Heart left ventricle (tissue), 16 donors: ENCODE data around the gene ALG8. TPM values are rescaled to one million over a fixed set of nuclear protein-coding genes. Genes with fewer than 3 reads are reported as not detected.

ENCODE experiments used
- ATAC-seq, 4 donors: fragments of 200-7000 bp; cut with Tn5 transposase; one replicate each; pipeline ENCODE4 v1.9.1; 2020 to 2022; ENCODE audit warnings: moderate library complexity in 4 of 4, mild to moderate bottlenecking in 3 of 4, moderate number of reproducible peaks in 1 of 4
- DNase-seq, 5 donors: peaks; one replicate each; pipeline ENCODE4 v3.0.0-alpha.2; 2020
- H3K27ac ChIP-seq, 12 donors: fragments of 200-600 bp; sonication (generic) in 4 of 12; one replicate each; pipeline versions ENCODE4 v1.5.0 to v1.8.0; 2016 to 2022; ENCODE audit warnings: mild to moderate bottlenecking in 2 of 12
- H3K27me3 ChIP-seq, 9 donors: fragments of 200-600 bp; sonication (generic) in 2 of 9; one replicate each; pipeline versions ENCODE4 v1.5.1 to v1.8.0; 2016 to 2022; ENCODE audit warnings: mild to moderate bottlenecking in 3 of 9
- H3K36me3 ChIP-seq, 9 donors: fragments of 200-600 bp; sonication (generic) in 2 of 9; one replicate each; pipeline versions ENCODE4 v1.5.0 to v1.8.0; 2018 to 2022; ENCODE audit warnings: mild to moderate bottlenecking in 2 of 9
- H3K4me1 ChIP-seq, 12 donors: fragments of 200-600 bp; sonication (generic) in 4 of 12; one replicate each; pipeline versions ENCODE4 v1.5.0 to v1.8.0; 2016 to 2022; ENCODE audit warnings: mild to moderate bottlenecking in 3 of 12
- H3K4me3 ChIP-seq, 12 donors: fragments of 200-600 bp; sonication (generic) in 4 of 12; one replicate each; pipeline versions ENCODE4 v1.5.0 to v1.8.0; 2017 to 2022; ENCODE audit warnings: mild to moderate bottlenecking in 9 of 12, moderate library complexity in 4 of 12
- H3K9me3 ChIP-seq, 12 donors: fragments of 200-600 bp; sonication (generic) in 4 of 12; one replicate each; pipeline versions ENCODE4 v1.5.0 to v1.8.0; 2016 to 2022; ENCODE audit warnings: mild to moderate bottlenecking in 1 of 12
- CTCF ChIP-seq, 12 donors: fragments of 200-600 bp; sonication (generic) in 4 of 12; IDR thresholded peaks; one replicate each; pipeline versions ENCODE4 v1.5.0 to v1.8.0; 2018 to 2022; ENCODE audit warnings: antibody characterized with exemption in 12 of 12, mild to moderate bottlenecking in 5 of 12
- POLR2A ChIP-seq, 2 donors: fragments of 450-650 bp; IDR thresholded peaks; one replicate each; pipeline ENCODE4 v1.6.1; 2017; ENCODE audit warnings: antibody characterized with exemption in 2 of 2, mild to moderate bottlenecking in 2 of 2, moderate library complexity in 2 of 2
- WGBS, 4 donors: extraction: QIAGEN DNeasy Blood & Tissue Kit in 2 of 4; methylation state at CpG; one replicate each; pipeline versions ENCODE4 v1.1.5 to v1.1.7; 2013 to 2018; 5-methylcytosine and 5-hydroxymethylcytosine counted together
- intact Hi-C, 10 donors: fragments of 100-400 bp; cut with DNase I; formaldehyde crosslinking; loops; one replicate each; pipeline versions ENCODE4 v1.11.1 to v1.14.2; 2022
- polyA plus RNA-seq, 2 donors: library from polyadenylated mRNA; stranded (reverse); fragments of 200-250 nt; gene quantifications; one replicate each; pipeline ENCODE4 v1.2.3, GENCODE V29; 2013
- total RNA-seq, 9 donors: library from RNA; depleted of rRNA in 2 of 9; stranded (reverse); fragments of >200 nt in 2 of 9; fragmentation: NEBNext Ultra II Directional in 3 of 9; extraction: Animal tissue kit (Norgen Biotek cat#: 25700) in 3 of 9; gene quantifications; one replicate each; pipeline versions ENCODE4 v1.1.0 to v1.2.4, GENCODE V29; 2016 to 2023
- donor health status: ischemic (EF 13 %, LVEDD 7.1; RV severe dilation, severe dysfunction).
- donor health status: healthy with polysubstance abuse.
- donor health status: DM: no; HTN: yes; CAD: no.
- donor health status: DM: no; HTN: no; CAD: no.
- donor health status: ischemic (EF 25% LVEDD 6.9; RV normal size, moderate dysfunction).
- donor health status: ischemic (EF 25% LVEDD 5.7; RV mildly dilated, moderate dysfunction).
- donor health status: healthy.
- donor health status: DM: yes; HTN: yes; CAD: no.
- donor health status: ischemic (EF 35%, LVEDD 5.7; RV mildly dilated, moderate dysfunction).
- donor health status: nonischemic (EF 11% LVEDD 7.7; RV severe dilation, severe dysfunction).
- donor health status: DM: yes; HTN: yes; CAD: no.
- donor health status: PGD.
- donor health status: ischemic (EF 29% LVEDD 5.4; RV normal size, mild dysfunction).
- donor health status: nonischemic (EF 23%, LVEDD 6.1; RV moderate dilation, normal function).

ALG8 gene
- total and polyA plus RNA-seq, 11 donors, result 14.1 to 39.5 (median 19.0) TPM

DNA sequence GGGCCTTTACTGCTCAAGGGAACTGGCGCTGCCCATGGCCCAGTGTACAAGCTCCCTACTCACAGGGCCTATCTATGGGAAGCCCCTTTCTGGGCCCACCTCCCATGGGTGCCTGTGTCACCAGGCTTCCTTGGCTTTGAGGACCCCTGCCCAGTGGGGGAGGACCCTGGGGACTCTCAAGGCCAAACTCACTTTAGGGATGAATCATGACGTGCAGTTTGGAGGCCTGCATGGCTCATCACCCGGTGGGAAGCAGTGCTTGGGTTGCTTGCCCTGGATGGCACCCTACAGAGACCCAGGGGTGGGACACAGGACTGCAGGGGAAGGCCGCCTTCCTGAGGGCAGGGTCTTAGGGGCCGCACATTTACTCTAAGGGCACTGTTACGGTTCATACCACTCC is 32.5 kb upstream of the ALG8 start:
- ATAC-seq, result no peak
- WGBS, 4 donors, result 94 to 100% (median 96%) methylated on average over 6 of the region's 6 CpGs
- Histone ChIP-seq H3K9me3 (no peaks in the 10 kb centered on the region), H3K4me3 (no peak overlapping the region), H3K36me3 (peaks cover 0 to 30% (median 14%) of the 10 kb centered on the region in 9 donors), H3K27me3 (no peaks in the 10 kb centered on the region), H3K4me1 (peaks cover 0 to 39% (median 22%) of the 10 kb centered on the region in 12 donors), H3K27ac (no peak overlapping the region)
- TF ChIP-seq POLR2A (IDR thresholded peaks at IDR 0.05) (no peak), CTCF (IDR thresholded peaks at IDR 0.05) (no peak)
- DNase-seq, result no peak
- intact Hi-C loops, result no loop called here

DNA sequence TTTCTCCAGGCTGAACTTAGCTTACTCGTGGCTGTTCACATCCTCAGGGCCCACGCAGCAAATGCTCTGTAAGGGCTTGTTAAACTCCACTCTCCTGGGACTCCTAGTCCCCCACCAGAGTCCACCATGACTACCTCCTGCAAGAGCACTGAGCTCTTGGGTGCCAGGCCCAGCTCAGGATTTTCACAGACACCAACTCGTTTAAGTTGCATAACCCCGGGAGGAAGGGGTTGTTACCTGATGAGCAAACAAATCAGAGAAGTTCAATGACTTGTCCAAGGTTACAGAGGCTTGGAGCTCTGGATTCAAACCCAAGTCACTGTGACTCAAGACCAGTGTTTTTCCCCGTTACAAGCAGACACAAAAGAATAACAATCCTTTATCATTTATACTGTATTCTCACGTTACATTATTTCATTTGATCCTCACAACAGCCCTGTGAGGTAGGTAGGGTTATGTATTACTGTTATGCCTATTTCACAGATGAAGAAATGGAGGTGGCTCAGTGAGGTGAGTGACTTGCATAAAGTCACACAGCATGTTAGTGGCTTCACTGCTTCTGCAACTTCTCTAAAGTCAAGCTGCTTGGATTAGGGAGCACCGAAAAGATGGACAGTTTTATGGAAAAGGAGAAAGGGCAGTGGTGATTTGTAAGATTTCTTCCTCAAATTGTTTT is 31.6 kb upstream of the ALG8 start:
- Histone ChIP-seq H3K27ac (peak overlapping the region in 3 of 12 donors; percentile 13 to 92 (median 43)), H3K9me3 (no peaks in the 10 kb centered on the region), H3K4me1 (peaks cover 0 to 45% (median 27%) of the 10 kb centered on the region in 12 donors), H3K4me3 (no peak overlapping the region), H3K27me3 (no peaks in the 10 kb centered on the region), H3K36me3 (peaks cover 0 to 28% (median 14%) of the 10 kb centered on the region in 9 donors)
- ATAC-seq (no peak), DNase-seq (no peak)
- intact Hi-C loops, result no loop called here
- 81 to 88% (median 86%) methylated on average over 7 of the region's 7 CpGs for WGBS, 4 donors
- TF ChIP-seq CTCF (IDR thresholded peaks at IDR 0.05) (no peak), POLR2A (IDR thresholded peaks at IDR 0.05) (no peak)

DNA sequence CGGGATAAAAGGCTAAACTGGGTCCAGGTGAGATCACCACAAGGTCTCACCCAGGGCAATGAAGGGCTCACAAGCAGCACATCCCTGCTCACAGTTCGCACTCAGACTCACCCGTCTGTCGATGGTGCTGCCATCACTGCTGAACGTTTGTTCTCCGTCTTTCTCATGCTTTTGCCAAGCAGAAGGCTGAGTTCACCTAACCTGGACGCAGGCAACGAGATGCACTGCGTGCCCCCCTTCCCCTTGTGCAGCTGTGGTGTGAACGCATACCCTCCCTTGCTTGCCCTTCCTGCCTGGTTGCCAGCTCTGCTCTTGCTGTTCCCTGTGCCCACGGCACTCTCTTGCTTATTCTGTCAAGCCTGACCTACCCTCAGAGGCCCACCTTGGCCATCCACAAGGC is 31.0 kb upstream of the ALG8 start:
- Histone ChIP-seq H3K27ac (peak overlapping the region in 8 of 12 donors; percentile 79 to 92 (median 82)), H3K4me3 (no peak overlapping the region), H3K9me3 (no peaks in the 10 kb centered on the region), H3K4me1 (peaks cover 0 to 45% (median 27%) of the 10 kb centered on the region in 12 donors), H3K27me3 (no peaks in the 10 kb centered on the region), H3K36me3 (peaks cover 0 to 28% (median 14%) of the 10 kb centered on the region in 9 donors)
- WGBS, 4 donors, result 93 to 94% (median 94%) methylated on average over 11 of the region's 11 CpGs
- ATAC-seq, result no peak
- no peak for DNase-seq
- intact Hi-C loops, result no loop called here
- TF ChIP-seq POLR2A (IDR thresholded peaks at IDR 0.05) (no peak), CTCF (IDR thresholded peaks at IDR 0.05) (no peak)

DNA sequence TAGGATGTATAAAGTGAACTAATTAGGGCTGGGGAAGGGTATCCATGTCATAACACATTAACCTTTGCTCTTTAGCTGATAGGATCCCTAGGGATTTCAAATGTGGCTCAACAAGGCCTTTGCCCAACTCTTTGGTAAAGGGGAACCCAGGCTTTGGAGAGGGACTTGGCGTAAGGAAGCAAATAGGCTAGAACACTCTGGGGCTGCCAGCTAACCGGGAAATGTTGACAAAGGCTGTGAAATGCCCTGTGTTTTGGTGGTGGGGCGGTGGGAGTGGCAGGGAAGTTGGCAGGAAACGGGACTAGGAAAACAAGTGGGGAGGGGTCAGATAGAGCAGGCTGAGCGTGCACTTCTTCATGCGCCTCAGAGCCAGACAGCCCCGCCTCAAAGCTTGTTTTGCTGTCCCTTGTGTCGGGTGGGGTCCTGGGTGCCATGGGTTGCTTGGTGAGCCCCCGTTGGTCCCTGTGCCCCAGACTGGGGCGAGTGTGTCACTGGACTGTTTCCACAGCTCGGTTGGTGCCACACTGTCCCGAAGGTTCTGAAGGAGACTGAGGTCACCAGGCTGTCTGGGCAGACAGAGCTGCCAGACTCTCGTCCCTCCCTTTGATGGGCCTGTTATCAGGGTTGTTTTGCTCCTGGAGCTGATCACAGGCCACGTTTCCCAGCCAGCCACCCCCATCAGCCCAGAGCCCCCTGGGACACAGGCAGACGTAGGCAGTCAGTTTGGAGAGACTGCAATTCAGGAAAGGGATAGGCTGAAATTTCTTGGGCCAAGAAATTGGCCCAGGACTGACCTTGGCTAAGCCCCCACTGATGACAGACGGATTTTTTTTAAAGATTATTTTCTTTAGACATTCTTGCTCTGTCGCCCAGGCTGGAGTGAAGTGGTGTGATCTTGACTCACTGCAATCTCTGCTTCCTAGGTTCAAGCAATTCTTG is 29.4 kb upstream of the ALG8 start:
- H3K27me3 ChIP-seq, result no peaks in the 10 kb centered on the region
- no peak for TF ChIP-seq CTCF (IDR thresholded peaks at IDR 0.05)
- TF ChIP-seq POLR2A (IDR thresholded peaks at IDR 0.05), result peak in 1 of 2 donors; percentile 44
- peak overlapping the region in 4 of 12 donors; percentile 0 to 17 (median 6) for H3K4me3 ChIP-seq
- ATAC-seq (peak; percentile 93 to 96 (median 94)), DNase-seq (peak; percentile 89 to 93 (median 91))
- H3K36me3 ChIP-seq, result peaks cover 0 to 21% (median 9%) of the 10 kb centered on the region in 9 donors
- H3K4me1 ChIP-seq, result peaks cover 0 to 47% (median 28%) of the 10 kb centered on the region in 12 donors
- H3K9me3 ChIP-seq, result no peaks in the 10 kb centered on the region
- intact Hi-C loops, result loop anchor here in 3 of 10 donors (1.0 kb wide), 1 partner anchor 19 kb away; the partner anchor contains the start of genes KCTD21 (in 3 of the 3) and USP35 (in 3 of the 3)
- 22 to 32% (median 27%) methylated on average over 16 to 17 of the region's 17 CpGs for WGBS, 4 donors
- peak overlapping the region; percentile 78 to 92 (median 82) for H3K27ac ChIP-seq
